ENCODE data around the gene NFIB.

GRCh38 chr9:14221119-14221518 lies 92.8 kb downstream of the NFIB start:
- TF ChIP-seq EZH2 (IDR thresholded peaks at IDR 0.05; ENCODE audit: insufficient read depth, poor library complexity, severe bottlenecking) (no peak), EZH2phosphoT487 (IDR thresholded peaks at IDR 0.05; ENCODE audit: insufficient read depth, low read depth) (no peak)

Data from GM23248 (cell line).